ENCODE data around the gene SIK1.
"Not testable (repeated sequence)": the region's sequence is repeated elsewhere in the genome, so short reads cannot be mapped to it uniquely, and the experiment has no call there.

The SIK1 gene

DNA sequence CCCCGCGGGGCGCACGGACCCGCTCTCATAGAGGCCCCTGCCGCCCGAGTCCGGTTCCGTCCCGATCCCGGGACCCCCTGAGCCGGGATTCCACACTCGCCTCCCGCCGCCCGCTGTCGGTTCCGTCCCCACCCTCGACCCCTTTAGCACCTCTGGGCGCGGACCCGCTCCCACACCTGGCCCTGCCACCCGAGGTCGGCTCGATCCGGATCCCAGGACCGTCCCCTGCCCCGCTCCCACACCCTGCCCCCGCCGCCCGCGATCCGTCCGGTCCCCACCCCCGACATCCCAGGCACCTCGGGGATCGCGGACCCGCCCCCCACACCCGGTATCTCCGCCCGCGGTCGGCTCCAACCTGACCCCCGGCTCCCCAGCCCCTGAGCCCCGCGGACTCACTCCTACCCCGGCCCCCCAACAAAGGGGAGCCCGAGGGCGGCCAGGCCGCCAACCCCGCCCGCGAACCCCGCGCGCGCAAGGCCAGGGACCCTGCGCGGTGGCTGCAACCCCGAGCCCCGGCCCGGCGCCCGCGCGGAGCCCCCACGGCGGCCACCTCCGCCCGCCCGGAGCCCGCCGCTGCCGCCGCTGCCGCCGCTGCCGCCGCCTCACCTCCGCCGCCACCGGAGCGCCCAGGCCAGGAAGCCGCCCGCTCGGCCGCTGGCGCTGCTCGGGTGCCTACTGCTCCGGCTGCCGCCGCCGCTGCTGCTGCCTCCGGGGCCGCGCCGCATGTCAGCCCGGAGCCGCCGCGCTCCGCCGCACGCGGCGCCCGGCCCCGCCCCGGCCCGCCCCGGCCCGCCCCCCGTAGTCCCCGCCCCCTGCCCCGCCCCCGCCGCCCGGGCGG lies at the start of gene SIK1:
TSS of gene SIK1 (minus strand) at position 728 of the 838 bp plus-strand sequence. CDS start 953 bp downstream, outside the sequence.
- not testable (repeated sequence) for H3K4me3 ChIP-seq (ENCODE audit: low read length)

GRCh38 chr21:43471597-43472242 lies 44.8 kb upstream of the SIK1 start:
- not testable (repeated sequence) for H3K4me3 ChIP-seq (ENCODE audit: low read length)

- H3K4me3 ChIP-seq (ENCODE audit: low read length) = not testable (repeated sequence)
These were observed 43.0 kb upstream of the SIK1 start for GRCh38 chr21:43469719-43470458.

- no peak for TF ChIP-seq ZNF274 (IDR thresholded peaks at IDR 0.05; ENCODE audit: low read depth, low read length)
- no peak overlapping the region for H3K4me3 ChIP-seq (ENCODE audit: low read length)
These were observed 40.9 kb upstream of the SIK1 start for GRCh38 chr21:43467785-43468184.

- not testable (repeated sequence) for H3K4me3 ChIP-seq (ENCODE audit: low read length)
These were observed 38.2 kb upstream of the SIK1 start for GRCh38 chr21:43465159-43465558.

DNA sequence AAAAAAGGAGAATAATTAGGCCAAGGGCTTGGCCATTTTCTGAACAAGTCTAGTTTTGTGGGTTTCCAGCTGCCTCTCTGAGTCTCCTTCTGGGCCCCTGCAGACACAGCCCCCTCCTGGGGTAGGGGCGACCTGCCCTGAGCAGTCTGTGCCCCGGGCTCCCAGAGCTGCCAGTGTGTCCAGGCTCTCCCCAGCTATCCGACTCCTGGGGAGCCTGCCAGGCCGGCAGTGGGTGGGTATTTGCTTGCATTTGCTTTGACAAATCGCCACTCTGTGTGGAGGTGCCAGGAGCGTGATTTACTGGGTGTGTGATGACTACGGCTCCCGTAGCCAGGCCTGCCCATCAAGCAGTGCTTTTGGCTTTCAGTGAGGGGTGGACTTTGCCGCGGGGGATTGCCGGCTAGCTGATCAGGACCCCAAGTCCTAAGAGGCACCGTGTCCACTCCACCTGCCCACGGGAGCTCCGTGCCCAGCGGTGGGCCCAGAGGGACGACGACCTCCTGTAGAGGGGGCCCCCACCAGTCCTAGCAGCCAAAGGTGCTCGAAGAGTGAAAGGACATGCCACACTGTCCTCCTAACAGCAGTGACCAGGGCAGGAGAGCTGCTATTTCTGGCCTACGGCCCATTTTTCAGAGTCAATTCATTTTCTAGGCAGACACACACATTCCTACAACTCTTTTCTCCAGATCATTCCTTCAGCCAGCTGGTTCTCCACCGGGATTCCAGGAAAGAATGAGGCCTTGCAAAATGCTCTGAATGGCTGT lies 36.7 kb upstream of the SIK1 start:
- H3K4me3 ChIP-seq (ENCODE audit: low read length) = not testable (repeated sequence)

- not testable (repeated sequence) for H3K4me3 ChIP-seq (ENCODE audit: low read length)
These were observed 36.0 kb upstream of the SIK1 start for GRCh38 chr21:43462932-43463331.

DNA sequence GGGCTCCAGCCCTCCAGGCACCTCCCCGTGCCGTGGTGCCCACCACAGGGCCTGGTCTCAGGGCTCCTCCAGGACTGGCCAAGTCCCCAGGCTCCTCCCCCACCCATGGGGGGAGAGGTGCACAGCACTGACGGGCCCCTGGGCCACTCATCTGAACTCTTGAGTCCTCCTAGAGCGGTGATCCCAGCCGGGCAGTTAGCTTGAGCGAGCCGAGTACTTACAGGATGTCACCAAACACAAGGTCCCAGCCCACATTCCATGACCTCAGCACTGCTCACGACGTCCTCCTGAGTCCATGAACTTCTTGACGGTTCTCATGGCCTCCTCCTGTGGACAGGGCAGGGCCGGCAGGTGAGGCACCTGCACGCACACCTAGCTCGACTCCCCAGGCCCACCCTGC lies 33.5 kb upstream of the SIK1 start:
- not testable (repeated sequence) for H3K4me3 ChIP-seq (ENCODE audit: low read length)

- H3K4me3 ChIP-seq (ENCODE audit: low read length) = not testable (repeated sequence)
These were observed 32.1 kb upstream of the SIK1 start for GRCh38 chr21:43458995-43459394.

DNA sequence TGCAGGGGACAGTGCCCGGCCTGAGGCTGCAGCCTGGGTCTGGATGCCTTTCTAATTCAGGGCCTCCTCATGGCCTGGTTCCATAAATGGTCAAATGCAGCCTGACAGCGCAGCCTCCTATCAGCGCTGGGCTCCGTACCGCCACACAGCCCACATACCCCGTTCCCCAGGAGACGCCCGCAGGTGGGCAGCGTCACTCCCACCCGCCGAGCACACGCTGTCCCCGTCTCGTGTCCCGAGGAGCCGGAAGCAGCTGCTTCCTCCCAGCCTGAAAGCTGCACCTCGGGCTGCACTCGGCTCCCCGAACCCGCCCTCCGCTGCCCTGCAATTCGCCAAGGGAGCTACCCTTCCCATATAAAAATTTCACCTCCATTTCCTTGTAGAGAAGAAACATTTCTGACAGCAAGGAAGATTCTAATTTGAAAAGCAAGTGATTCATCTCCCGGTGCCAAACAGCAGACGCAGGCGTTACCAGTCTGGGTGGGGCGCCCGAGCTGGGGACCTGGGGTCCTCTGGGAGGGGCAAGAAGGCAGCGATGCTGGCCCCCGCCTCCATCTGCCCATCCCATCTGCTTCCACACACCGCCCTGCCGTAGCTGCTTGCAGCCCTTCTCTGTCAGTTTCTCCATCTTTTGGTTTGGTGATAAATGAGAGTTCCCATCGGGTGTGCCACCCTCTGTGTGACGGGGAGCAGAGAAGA lies 29.8 kb upstream of the SIK1 start:
- not testable (repeated sequence) for H3K4me3 ChIP-seq (ENCODE audit: low read length)

DNA sequence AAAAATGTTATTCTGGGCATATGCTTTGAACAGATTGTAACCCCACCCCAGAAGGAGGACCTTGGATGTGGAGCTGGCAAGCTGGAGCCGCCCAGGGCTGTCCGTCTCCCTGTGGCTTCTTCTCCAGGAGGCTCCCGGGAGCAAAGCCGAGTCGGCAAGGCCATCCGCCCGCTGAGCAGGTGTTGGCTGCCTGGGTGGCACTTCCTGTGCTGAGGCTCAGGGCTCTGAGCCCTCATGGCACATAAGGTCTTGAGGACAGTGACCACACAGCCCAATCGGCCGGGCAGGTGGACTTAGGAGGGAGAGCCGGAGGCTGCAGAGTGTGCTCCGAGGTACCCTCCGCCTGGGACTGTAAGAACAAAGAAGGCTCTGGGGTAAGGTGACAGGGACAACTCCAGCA lies 28.8 kb upstream of the SIK1 start:
- not testable (repeated sequence) for H3K4me3 ChIP-seq (ENCODE audit: low read length)

DNA sequence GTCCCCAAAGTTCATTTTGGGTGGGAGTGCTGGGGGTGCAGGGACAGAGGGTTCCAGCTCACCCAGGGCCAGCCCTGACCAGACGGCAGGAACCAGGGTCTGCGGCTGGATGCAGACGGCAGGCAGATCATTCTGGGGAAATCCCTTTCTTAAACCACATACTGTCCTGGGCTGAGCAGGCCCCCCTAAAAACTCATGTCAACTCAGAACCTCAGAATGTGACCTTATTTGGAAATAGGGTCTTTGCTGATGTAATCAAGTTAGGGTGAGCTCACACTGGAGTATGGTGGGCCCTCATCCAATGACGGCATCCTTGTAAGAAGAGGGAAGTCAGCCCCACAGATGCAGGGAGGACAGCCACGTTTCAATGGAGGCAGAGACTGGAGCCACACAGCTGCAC lies 27.2 kb upstream of the SIK1 start:
- H3K4me3 ChIP-seq (ENCODE audit: low read length) = not testable (repeated sequence)

GRCh38 chr21:43451850-43452249 lies 24.9 kb upstream of the SIK1 start:
- not testable (repeated sequence) for H3K4me3 ChIP-seq (ENCODE audit: low read length)

- not testable (repeated sequence) for H3K4me3 ChIP-seq (ENCODE audit: low read length)
These were observed 23.4 kb upstream of the SIK1 start for GRCh38 chr21:43450287-43450686.

GRCh38 chr21:43447353-43447977 lies 20.5 kb upstream of the SIK1 start:
- not testable (repeated sequence) for H3K4me3 ChIP-seq (ENCODE audit: low read length)

DNA sequence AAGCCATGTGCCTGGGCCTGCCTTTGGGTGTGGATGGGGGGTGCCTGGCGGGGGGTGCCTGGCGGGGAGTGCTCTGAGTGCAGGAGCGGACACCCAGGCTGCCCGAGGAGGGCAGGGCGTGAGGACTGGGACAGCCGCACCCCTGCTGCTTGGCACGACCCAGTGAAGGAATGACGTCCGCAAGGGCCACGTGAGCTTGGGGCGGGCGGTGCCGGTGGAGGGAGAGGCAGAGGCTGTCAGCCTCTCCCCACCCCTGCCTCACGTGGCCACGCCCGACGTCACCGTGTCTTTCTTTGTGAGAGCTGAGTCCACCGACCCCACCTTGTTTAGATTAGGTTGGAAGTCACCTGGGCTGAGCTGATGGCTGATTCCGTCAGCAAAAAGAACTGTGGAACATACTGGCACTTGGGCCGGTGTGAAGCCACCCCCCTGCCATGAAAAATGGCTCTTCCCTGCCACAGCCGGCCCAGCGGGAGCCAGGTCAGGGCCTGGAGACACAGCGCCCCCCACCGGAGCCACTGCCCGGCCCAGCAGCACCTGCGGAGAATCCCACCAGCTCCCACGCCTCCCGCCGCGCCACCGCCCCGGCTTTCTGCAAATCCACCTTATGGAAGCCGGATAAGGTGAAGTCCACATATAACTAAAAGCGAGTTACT lies 19.5 kb upstream of the SIK1 start:
- H3K4me3 ChIP-seq (ENCODE audit: low read length) = not testable (repeated sequence)

- H3K4me3 ChIP-seq (ENCODE audit: low read length) = not testable (repeated sequence)
These were observed 17.6 kb upstream of the SIK1 start for GRCh38 chr21:43444524-43444923.

GRCh38 chr21:43442571-43442970 lies 15.6 kb upstream of the SIK1 start:
- H3K4me3 ChIP-seq (ENCODE audit: low read length) = not testable (repeated sequence)
